Measurements from ENCODE around the gene SPEM2. TPM values are rescaled to one million over a fixed set of nuclear protein-coding genes. Genes with fewer than 3 reads are reported as not detected.

The SPEM2 gene
- total and polyA plus RNA-seq, 2 of the 8 experiments (the other 6 are each of a cell fraction or from before 2014, with no cell fraction given): 0.03 TPM; not detected in 1

GRCh38 chr17:7383742-7384488 is 41.5 kb upstream of the SPEM2 start (continued):
- no peak for TF ChIP-seq SAP30 (IDR thresholded peaks at IDR 0.05; ENCODE audit: insufficient read depth, insufficient replicate concordance, low read length)
- TF ChIP-seq YY1 (IDR thresholded peaks at IDR 0.05; ENCODE audit: low read depth, low read length): peak; percentile 48
- no peak for TF ChIP-seq RNF2 (IDR thresholded peaks at IDR 0.05; ENCODE audit: borderline replicate concordance, low read depth, low read length, missing control alignments, poor library complexity, severe bottlenecking)
- no peak for TF ChIP-seq POU5F1 (IDR thresholded peaks at IDR 0.05; ENCODE audit: low read depth, low read length)
- no peak for TF ChIP-seq FOSL1 (IDR thresholded peaks at IDR 0.05; ENCODE audit: insufficient read depth, low read depth, low read length)
- TF ChIP-seq ASH2L (IDR thresholded peaks at IDR 0.05; ENCODE audit: low read length): peak; percentile 40
- TF ChIP-seq RBBP5 (IDR thresholded peaks at IDR 0.05; ENCODE audit: borderline replicate concordance, low read depth, low read length): 0 out of 2 replicates have a peak, but pooled peaks have one; percentile 1
- TF ChIP-seq PHF8 (conservative IDR thresholded peaks at IDR 0.05; ENCODE audit: low read depth, low read length): 0 out of 2 replicates have a peak, but pooled peaks have one; percentile 30
- no peak for TF ChIP-seq KDM1A (IDR thresholded peaks at IDR 0.05; ENCODE audit: borderline replicate concordance, low read length)
- TF ChIP-seq CTBP2 (IDR thresholded peaks at IDR 0.05; ENCODE audit: borderline replicate concordance, insufficient read depth, insufficient read length, low read length): no peak
- TF ChIP-seq BACH1 (IDR thresholded peaks at IDR 0.05; ENCODE audit: low read length): no peak
- TF ChIP-seq ATF3 (IDR thresholded peaks at IDR 0.05; ENCODE audit: insufficient read depth, low read depth, low read length): no peak
- no peak for TF ChIP-seq TAF1 (IDR thresholded peaks at IDR 0.05; ENCODE audit: low read depth, low read length)
- TF ChIP-seq MAX (IDR thresholded peaks at IDR 0.05): peak; percentile 73
- TF ChIP-seq POLR2AphosphoS5 (IDR thresholded peaks at IDR 0.05; ENCODE audit: low read depth, low read length): peak; percentile 37
- no peak for TF ChIP-seq SIRT6 (IDR thresholded peaks at IDR 0.05; ENCODE audit: low read length)
- TF ChIP-seq GTF2F1 (IDR thresholded peaks at IDR 0.05; ENCODE audit: borderline replicate concordance, low read depth, low read length): no peak
- peak; percentile 65 for TF ChIP-seq KDM4A (IDR thresholded peaks at IDR 0.05; ENCODE audit: low read depth, low read length, severe bottlenecking)
- TF ChIP-seq POLR2A (IDR thresholded peaks at IDR 0.05; ENCODE audit: control extremely low read depth in 1 of 2, low read depth in 2 of 2, low read length in 2 of 2): peak in 1 of 2 experiments; percentile 28; a peak in 1 of 3 replicates
- no peak for TF ChIP-seq SIX5 (IDR thresholded peaks at IDR 0.05; ENCODE audit: low read depth, low read length)
- no peak for TF ChIP-seq RXRA (IDR thresholded peaks at IDR 0.05; ENCODE audit: insufficient read depth, low read depth, low read length)
- TF ChIP-seq SP2 (IDR thresholded peaks at IDR 0.05; ENCODE audit: low read length): no peak
- peak; percentile 84 for TF ChIP-seq CREB1 (IDR thresholded peaks at IDR 0.05)

All from H1 (cell line).